Esophagus muscularis mucosa (tissue), 3 donors: ENCODE results near the gene ADAMTS20.

Source experiments
- POLR2A ChIP-seq: fragments of 450-650 bp; IDR thresholded peaks from one replicate; pipeline ENCODE4 v1.6.1; 2017; ENCODE audit warnings: antibody characterized with exemption, moderate library complexity, mild to moderate bottlenecking, low read depth
- POLR2AphosphoS5 ChIP-seq, 2 donors: sonication (generic); formaldehyde crosslinking; IDR thresholded peaks; one replicate each; pipeline ENCODE4 v1.6.1; 2017; ENCODE audit warnings: antibody characterized with exemption in 2 of 2
- TF ChIP-seq, protein P1 (sequence below), 3 experiments: fragments of 200-600 bp in 2 of 3; fragments of 450-650 bp in 1 of 3; sonication (generic) in 2 of 3; IDR thresholded peaks; one replicate each; pipeline ENCODE4 v1.5.1; 2017 to 2019; ENCODE audit warnings: antibody characterized with exemption in 3 of 3, mild to moderate bottlenecking in 2 of 3, moderate library complexity in 1 of 3

DNA sequence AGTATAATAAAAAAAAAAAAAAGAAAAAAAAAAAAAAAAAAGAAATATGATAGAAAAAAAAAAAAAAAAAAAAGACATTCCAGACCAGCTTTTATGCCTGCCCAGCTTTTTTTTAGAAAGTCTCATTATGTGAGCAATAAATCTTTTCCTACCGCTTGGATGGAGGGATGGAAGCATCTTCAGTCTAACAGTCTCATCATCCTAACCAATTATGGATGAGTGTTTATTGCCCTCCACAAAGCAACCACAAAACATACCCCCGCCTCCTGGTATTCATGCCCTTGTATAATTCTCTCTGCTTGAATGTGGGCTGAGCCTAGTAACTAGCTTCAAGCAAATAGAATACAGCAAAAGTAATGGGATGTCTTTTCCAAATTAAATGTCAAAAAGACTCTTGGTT lies 33.7 kb upstream of the ADAMTS20 start:
- TF ChIP-seq POLR2A (no peak), POLR2AphosphoS5 (IDR thresholded peaks at IDR 0.05) (no peak)
- TF ChIP-seq, protein P1, sequence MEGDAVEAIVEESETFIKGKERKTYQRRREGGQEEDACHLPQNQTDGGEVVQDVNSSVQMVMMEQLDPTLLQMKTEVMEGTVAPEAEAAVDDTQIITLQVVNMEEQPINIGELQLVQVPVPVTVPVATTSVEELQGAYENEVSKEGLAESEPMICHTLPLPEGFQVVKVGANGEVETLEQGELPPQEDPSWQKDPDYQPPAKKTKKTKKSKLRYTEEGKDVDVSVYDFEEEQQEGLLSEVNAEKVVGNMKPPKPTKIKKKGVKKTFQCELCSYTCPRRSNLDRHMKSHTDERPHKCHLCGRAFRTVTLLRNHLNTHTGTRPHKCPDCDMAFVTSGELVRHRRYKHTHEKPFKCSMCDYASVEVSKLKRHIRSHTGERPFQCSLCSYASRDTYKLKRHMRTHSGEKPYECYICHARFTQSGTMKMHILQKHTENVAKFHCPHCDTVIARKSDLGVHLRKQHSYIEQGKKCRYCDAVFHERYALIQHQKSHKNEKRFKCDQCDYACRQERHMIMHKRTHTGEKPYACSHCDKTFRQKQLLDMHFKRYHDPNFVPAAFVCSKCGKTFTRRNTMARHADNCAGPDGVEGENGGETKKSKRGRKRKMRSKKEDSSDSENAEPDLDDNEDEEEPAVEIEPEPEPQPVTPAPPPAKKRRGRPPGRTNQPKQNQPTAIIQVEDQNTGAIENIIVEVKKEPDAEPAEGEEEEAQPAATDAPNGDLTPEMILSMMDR (IDR thresholded peaks at IDR 0.05), result no peak
